GM12878 (cell line): Measurements from ENCODE around the gene SMIM17. TPM values are rescaled to one million over a fixed set of nuclear protein-coding genes. Genes with fewer than 3 reads are reported as not detected.

Experiments
- ATAC-seq: fragments of 200-7000 bp; cut with Tn5 transposase; 3 replicates; pipeline ENCODE4 v1.9.1; 2020; ENCODE audit warnings: mild to moderate bottlenecking, moderate library complexity
- BruUV-seq: library from RNA; stranded (reverse); fragments of 400-500 nt; replicated peaks from 2 replicates; lab custom pipeline; 2021; lab: Mats Ljungman, UMichigan
- CTCF ChIA-PET: fragments of 300-600 bp; sonication (Branson Sonifier 250); formaldehyde crosslinking; extraction: SDS; loops from one replicate; lab custom pipeline; 2021; ENCODE audit warnings: inconsistent platforms; lab: Yijun Ruan, JAX
- POLR2A ChIA-PET: fragments of 350-600 bp; formaldehyde crosslinking; extraction: SDS; loops from one replicate; lab custom pipeline; 2021; ENCODE audit warnings: inconsistent platforms; lab: Charles Lee
- RAD21 ChIA-PET: fragments of 300-600 bp; sonication (Branson Sonifier 250); formaldehyde crosslinking; loops from one replicate; lab custom pipeline; 2023; ENCODE audit warnings: antibody characterized with exemption; ENCODE audit not compliant: unreplicated experiment; lab: Charles Lee
- SMC1A ChIA-PET: fragments of 300-600 bp; sonication (Branson Sonifier 250); formaldehyde crosslinking; loops from one replicate; lab custom pipeline; 2023; ENCODE audit not compliant: unreplicated experiment, uncharacterized antibody; lab: Charles Lee
- DNase-seq: peaks from one replicate; pipeline ENCODE4 v3.0.0-alpha.2; 2011; ENCODE audit warnings: low read depth, low spot score
- FAIRE-seq: peaks from 3 replicates; lab custom pipeline; 2011; peaks lifted over from hg19 to GRCh38; lab: Jason Lieb, UNC
- H2AFZ ChIP-seq: 2 replicates; pipeline ENCODE4 v1.6.0; 2011; ENCODE audit warnings: low read depth, low read length, control low read depth; ENCODE audit not compliant: control insufficient read depth
- H3K27ac ChIP-seq: 2 replicates; pipeline ENCODE4 v1.5.1; 2011; ENCODE audit warnings: control low read depth; ENCODE audit not compliant: control insufficient read depth, insufficient read depth
- H3K27me3 ChIP-seq, 2 experiments: replicated peaks in 1 of 2; 2 replicates each; pipeline versions ENCODE4 v1.6.0 to v1.6.1; 2011; ENCODE audit warnings: low read length in 1 of 2; ENCODE audit not compliant: control insufficient read depth in 2 of 2, insufficient read depth in 2 of 2
- H3K36me3 ChIP-seq, 2 experiments: 2 replicates each; pipeline ENCODE4 v1.5.1; 2011; ENCODE audit warnings: low read length in 1 of 2; ENCODE audit not compliant: control insufficient read depth in 2 of 2, insufficient read depth in 2 of 2
- H3K4me1 ChIP-seq: 2 replicates; pipeline ENCODE4 v1.6.1; 2011; ENCODE audit warnings: mild to moderate bottlenecking, low read length, moderate library complexity, mixed read lengths; ENCODE audit not compliant: control insufficient read depth, insufficient read depth
- H3K4me2 ChIP-seq: 2 replicates; pipeline ENCODE4 v1.6.0; 2011; ENCODE audit warnings: control low read depth; ENCODE audit not compliant: control insufficient read depth, insufficient read depth
- H3K4me3 ChIP-seq: fragments of 200-600 bp; sonication (generic); 2 replicates; pipeline ENCODE4 v1.5.1; 2016
- H3K79me2 ChIP-seq: 2 replicates; pipeline ENCODE4 v1.6.0; 2011; ENCODE audit warnings: low read length; ENCODE audit not compliant: control insufficient read depth, insufficient read depth
- H3K9ac ChIP-seq: 2 replicates; pipeline ENCODE4 v1.8.0; 2011; ENCODE audit warnings: low read length, control low read depth, mixed read lengths; ENCODE audit not compliant: control insufficient read depth, insufficient read depth
- H3K9me3 ChIP-seq: replicated peaks from 3 replicates; pipeline ENCODE4 v1.5.1; 2011; ENCODE audit warnings: mild to moderate bottlenecking, low read length; ENCODE audit not compliant: control insufficient read depth, insufficient read depth
- H4K20me1 ChIP-seq: 2 replicates; pipeline ENCODE4 v1.6.0; 2011; ENCODE audit not compliant: control insufficient read depth, insufficient read depth
- BCL11A ChIP-seq: IDR thresholded peaks from 2 replicates; pipeline ENCODE4 v1.6.1; 2011; ENCODE audit warnings: low read depth, low read length
- BHLHE40 ChIP-seq, 2 experiments: fragments of 450-650 bp in 1 of 2; IDR thresholded peaks; 2 replicates each; pipeline ENCODE4 v1.6.1; 2011 to 2017; ENCODE audit warnings: low read depth in 2 of 2, borderline replicate concordance in 1 of 2, improper control_type of control experiment in 1 of 2, low read length in 1 of 2, mild to moderate bottlenecking in 1 of 2
- CBX3 ChIP-seq: fragments of 200-600 bp; sonication (generic); IDR thresholded peaks from 2 replicates; pipeline ENCODE4 v1.6.1; 2016; ENCODE audit warnings: low read depth, borderline replicate concordance
- E2F4 ChIP-seq: IDR thresholded peaks from 2 replicates; pipeline ENCODE4 v1.6.1; 2012; ENCODE audit warnings: low read depth, low read length, improper control_type of control experiment
- HDAC6 ChIP-seq: fragments of 200-600 bp; sonication (generic); IDR thresholded peaks from one replicate; pipeline ENCODE4 v1.8.0; 2017; ENCODE audit warnings: antibody characterized with exemption; ENCODE audit not compliant: unreplicated experiment
- PML ChIP-seq: IDR thresholded peaks from 2 replicates; pipeline ENCODE4 v1.6.1; 2012; ENCODE audit warnings: low read length, inconsistent platforms
- RAD51 ChIP-seq: fragments of 450-650 bp; IDR thresholded peaks from 2 replicates; pipeline ENCODE4 v1.6.1; 2016; ENCODE audit warnings: moderate library complexity, mild to moderate bottlenecking, inconsistent platforms
- RB1 ChIP-seq: fragments of 450-650 bp; formaldehyde crosslinking; IDR thresholded peaks from 2 replicates; pipeline ENCODE4 v1.6.1; 2017; ENCODE audit warnings: mild to moderate bottlenecking, borderline replicate concordance
- RBBP5 ChIP-seq: fragments of 200-600 bp; sonication (generic); conservative IDR thresholded peaks from 2 replicates; pipeline ENCODE4 v1.6.1; 2016
- TBL1XR1 ChIP-seq: IDR thresholded peaks from 2 replicates; pipeline ENCODE4 v1.6.1; 2012; ENCODE audit warnings: low read depth, low read length, improper control_type of control experiment
- ZNF384 ChIP-seq: IDR thresholded peaks from 2 replicates; pipeline ENCODE4 v1.6.1; 2012; ENCODE audit warnings: low read depth, mild to moderate bottlenecking, low read length, improper control_type of control experiment, borderline replicate concordance
- WGBS: methylation state at CpG from one replicate; pipeline ENCODE4 v1.1.6; 2016; ENCODE audit warnings: low lambda C conversion rate; ENCODE audit not compliant: insufficient replicate concordance, insufficient coverage; ENCODE audit errors: missing lambda C conversion rate; 5-methylcytosine and 5-hydroxymethylcytosine counted together
- in situ Hi-C: fragments of 300-500 bp; cut with MboI; formaldehyde crosslinking; loops from 9 replicates; pipeline ENCODE4 v1.14.3; 2018; ENCODE audit warnings: mixed read lengths
- intact Hi-C: fragments of 100-400 bp; cut with micrococcal nuclease; formaldehyde crosslinking; loops from one replicate; pipeline ENCODE4 v1.14.2; 2022; ENCODE audit not compliant: unreplicated experiment
- polyA plus RNA-seq, 11 experiments: library from polyadenylated mRNA; depleted of rRNA in 4 of 11; unstranded in 6 of 11; stranded (reverse) in 5 of 11; fragments of >200 nt; fragmentation: Nextera tagmentation in 4 of 11; fragmentation: Illumina TruSeq in 1 of 11; extraction: Ambion mirVana in 4 of 11; extraction: Trizol in 1 of 11; gene quantifications; 1 replicate in 1 of 11; 2 replicates in 10 of 11; pipeline versions ENCODE4 v1.2.1 to v1.2.3, GENCODE V29; 2011 to 2016; ENCODE audit warnings: inconsistent platforms in 2 of 11, missing spikeins in 2 of 11, low read depth in 1 of 11
- total RNA-seq, 4 experiments: library from RNA; depleted of rRNA in 3 of 4; stranded (reverse); fragments of >200 nt in 3 of 4; fragmentation: Illumina TruSeq in 1 of 4; extraction: Trizol in 1 of 4; gene quantifications; 2 replicates each; pipeline versions ENCODE4 v1.2.1 to v1.2.3, GENCODE V29; 2013 to 2021
- TF ChIP-seq, protein P1 (sequence below): fragments of 150-350 bp; IDR thresholded peaks from 2 replicates; pipeline ENCODE4 v1.6.1; 2016; ENCODE audit warnings: low read depth, low read length

The SMIM17 gene
- total and polyA plus RNA-seq, 10 of the 15 experiments (the other 5 are each of a cell fraction or from before 2014, with no cell fraction given), result 0.07 to 0.23 (median 0.17) TPM; not detected in 6

DNA sequence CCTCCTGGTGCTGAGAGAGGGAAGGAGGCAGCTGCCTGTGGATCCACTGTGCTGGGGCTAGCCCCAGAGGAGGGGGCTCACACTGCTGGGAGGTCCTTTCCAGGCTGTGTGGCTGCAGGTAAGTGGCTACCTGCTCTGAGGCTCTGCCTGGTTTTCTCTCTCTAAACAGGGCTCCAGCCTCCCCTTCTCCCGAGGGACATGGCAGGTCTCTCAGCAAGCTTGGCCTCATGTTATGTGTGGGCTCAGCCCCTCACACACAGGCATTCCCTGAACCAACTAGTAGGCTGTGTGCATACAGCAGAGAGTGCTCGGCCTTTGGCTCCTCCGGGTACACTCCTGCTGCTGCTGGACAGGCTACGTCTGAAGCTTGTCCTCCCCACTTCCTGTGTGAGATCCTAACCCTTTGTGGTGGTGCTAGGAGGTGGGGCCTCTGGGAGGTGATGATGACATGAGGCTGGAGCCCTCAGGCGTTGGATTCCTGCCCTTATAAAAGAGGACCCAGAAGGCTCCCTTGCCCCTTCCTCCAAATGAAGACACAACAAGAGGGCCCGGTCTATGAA lies 24.4 kb downstream of the SMIM17 start:
- Histone ChIP-seq H3K4me1 (no peaks in the 10 kb centered on the region), H3K4me3 (no peak overlapping the region), H3K9ac (no peak overlapping the region), H3K4me2 (no peak overlapping the region), H3K9me3 (peaks cover 4% of the 10 kb centered on the region; the same call in 1 of the 3 replicates), H3K27ac (no peak overlapping the region), H3K27me3 (no peaks in the 10 kb centered on the region), H4K20me1 (no peaks in the 10 kb centered on the region), H3K36me3 (no peaks in the 10 kb centered on the region), H3K79me2 (no peaks in the 10 kb centered on the region), H2AFZ (no peak overlapping the region)
- ChIA-PET CTCF (no interaction called here), POLR2A (no interaction called here), SMC1A (no interaction called here), RAD21 (no interaction called here)
- FAIRE-seq (no peak), ATAC-seq (no peak), DNase-seq (no peak)
- no TSS peak for BruUV-seq
- TF ChIP-seq BCL11A, result no peak
- TF ChIP-seq ZNF384, result no peak
- TF ChIP-seq RB1, result no peak
- TF ChIP-seq TBL1XR1, result no peak
- TF ChIP-seq PML, result no peak
- TF ChIP-seq, protein P1, sequence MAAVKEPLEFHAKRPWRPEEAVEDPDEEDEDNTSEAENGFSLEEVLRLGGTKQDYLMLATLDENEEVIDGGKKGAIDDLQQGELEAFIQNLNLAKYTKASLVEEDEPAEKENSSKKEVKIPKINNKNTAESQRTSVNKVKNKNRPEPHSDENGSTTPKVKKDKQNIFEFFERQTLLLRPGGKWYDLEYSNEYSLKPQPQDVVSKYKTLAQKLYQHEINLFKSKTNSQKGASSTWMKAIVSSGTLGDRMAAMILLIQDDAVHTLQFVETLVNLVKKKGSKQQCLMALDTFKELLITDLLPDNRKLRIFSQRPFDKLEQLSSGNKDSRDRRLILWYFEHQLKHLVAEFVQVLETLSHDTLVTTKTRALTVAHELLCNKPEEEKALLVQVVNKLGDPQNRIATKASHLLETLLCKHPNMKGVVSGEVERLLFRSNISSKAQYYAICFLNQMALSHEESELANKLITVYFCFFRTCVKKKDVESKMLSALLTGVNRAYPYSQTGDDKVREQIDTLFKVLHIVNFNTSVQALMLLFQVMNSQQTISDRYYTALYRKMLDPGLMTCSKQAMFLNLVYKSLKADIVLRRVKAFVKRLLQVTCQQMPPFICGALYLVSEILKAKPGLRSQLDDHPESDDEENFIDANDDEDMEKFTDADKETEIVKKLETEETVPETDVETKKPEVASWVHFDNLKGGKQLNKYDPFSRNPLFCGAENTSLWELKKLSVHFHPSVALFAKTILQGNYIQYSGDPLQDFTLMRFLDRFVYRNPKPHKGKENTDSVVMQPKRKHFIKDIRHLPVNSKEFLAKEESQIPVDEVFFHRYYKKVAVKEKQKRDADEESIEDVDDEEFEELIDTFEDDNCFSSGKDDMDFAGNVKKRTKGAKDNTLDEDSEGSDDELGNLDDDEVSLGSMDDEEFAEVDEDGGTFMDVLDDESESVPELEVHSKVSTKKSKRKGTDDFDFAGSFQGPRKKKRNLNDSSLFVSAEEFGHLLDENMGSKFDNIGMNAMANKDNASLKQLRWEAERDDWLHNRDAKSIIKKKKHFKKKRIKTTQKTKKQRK, result no peak
- TF ChIP-seq RAD51, result no peak
- TF ChIP-seq CBX3, result no peak
- no peak for TF ChIP-seq E2F4
- TF ChIP-seq RBBP5, result no peak
- no peak for TF ChIP-seq BHLHE40 (IDR thresholded peaks at IDR 0.05; ENCODE audit: borderline replicate concordance in 1 of 2, low read depth in 2 of 2, low read length in 1 of 2)
- TF ChIP-seq HDAC6, result no peak
- WGBS, result 30% methylated on average over 6 of the region's 6 CpGs
- intact Hi-C loops (no loop called here), in situ Hi-C loops (no loop called here)
